Neural crest cell (in vitro differentiated cells): Measurements from ENCODE around the gene ZNF609. TPM values are rescaled to one million over a fixed set of nuclear protein-coding genes. Genes with fewer than 3 reads are reported as not detected.

Experiments used
- DNase-seq: peaks from one replicate; pipeline ENCODE4 v3.0.0; 2021; ENCODE audit warnings: low read depth, mixed read lengths, low spot score
- H3K27ac Mint-ChIP-seq: one replicate; pipeline ENCODE4 v1.8.0; 2021; ENCODE audit warnings: mild to moderate bottlenecking, mixed read lengths; ENCODE audit not compliant: unreplicated experiment
- H3K27me3 Mint-ChIP-seq: 2 replicates; pipeline ENCODE4 v1.8.0; 2021; ENCODE audit warnings: low read depth, mild to moderate bottlenecking, mixed read lengths
- H3K36me3 Mint-ChIP-seq: 2 replicates; pipeline ENCODE4 v1.8.0; 2021; ENCODE audit warnings: low read depth, mild to moderate bottlenecking, mixed read lengths
- H3K4me1 Mint-ChIP-seq: 2 replicates; pipeline ENCODE4 v1.8.0; 2021; ENCODE audit warnings: mixed read lengths
- H3K4me3 Mint-ChIP-seq: one replicate; pipeline ENCODE4 v1.8.0; 2021; ENCODE audit warnings: mild to moderate bottlenecking, mixed read lengths
- H3K9me3 Mint-ChIP-seq: 2 replicates; pipeline ENCODE4 v1.8.0; 2021; ENCODE audit warnings: mixed read lengths
- long read RNA-seq: library from polyadenylated mRNA; unstranded; transcript quantifications from one replicate; pipeline ENCODE4 v2.0.0, GENCODE V29; 2020
- total RNA-seq: library from RNA; stranded (reverse); gene quantifications from 2 replicates; pipeline ENCODE4 v1.2.1, GENCODE V29; 2021
- TF ChIP-seq, protein P1 (sequence below): fragments of 200-600 bp; sonication (generic); conservative IDR thresholded peaks from 2 replicates; pipeline ENCODE4 v1.5.0; 2021; ENCODE audit warnings: antibody characterized with exemption, mild to moderate bottlenecking

ZNF609 gene, protein sequence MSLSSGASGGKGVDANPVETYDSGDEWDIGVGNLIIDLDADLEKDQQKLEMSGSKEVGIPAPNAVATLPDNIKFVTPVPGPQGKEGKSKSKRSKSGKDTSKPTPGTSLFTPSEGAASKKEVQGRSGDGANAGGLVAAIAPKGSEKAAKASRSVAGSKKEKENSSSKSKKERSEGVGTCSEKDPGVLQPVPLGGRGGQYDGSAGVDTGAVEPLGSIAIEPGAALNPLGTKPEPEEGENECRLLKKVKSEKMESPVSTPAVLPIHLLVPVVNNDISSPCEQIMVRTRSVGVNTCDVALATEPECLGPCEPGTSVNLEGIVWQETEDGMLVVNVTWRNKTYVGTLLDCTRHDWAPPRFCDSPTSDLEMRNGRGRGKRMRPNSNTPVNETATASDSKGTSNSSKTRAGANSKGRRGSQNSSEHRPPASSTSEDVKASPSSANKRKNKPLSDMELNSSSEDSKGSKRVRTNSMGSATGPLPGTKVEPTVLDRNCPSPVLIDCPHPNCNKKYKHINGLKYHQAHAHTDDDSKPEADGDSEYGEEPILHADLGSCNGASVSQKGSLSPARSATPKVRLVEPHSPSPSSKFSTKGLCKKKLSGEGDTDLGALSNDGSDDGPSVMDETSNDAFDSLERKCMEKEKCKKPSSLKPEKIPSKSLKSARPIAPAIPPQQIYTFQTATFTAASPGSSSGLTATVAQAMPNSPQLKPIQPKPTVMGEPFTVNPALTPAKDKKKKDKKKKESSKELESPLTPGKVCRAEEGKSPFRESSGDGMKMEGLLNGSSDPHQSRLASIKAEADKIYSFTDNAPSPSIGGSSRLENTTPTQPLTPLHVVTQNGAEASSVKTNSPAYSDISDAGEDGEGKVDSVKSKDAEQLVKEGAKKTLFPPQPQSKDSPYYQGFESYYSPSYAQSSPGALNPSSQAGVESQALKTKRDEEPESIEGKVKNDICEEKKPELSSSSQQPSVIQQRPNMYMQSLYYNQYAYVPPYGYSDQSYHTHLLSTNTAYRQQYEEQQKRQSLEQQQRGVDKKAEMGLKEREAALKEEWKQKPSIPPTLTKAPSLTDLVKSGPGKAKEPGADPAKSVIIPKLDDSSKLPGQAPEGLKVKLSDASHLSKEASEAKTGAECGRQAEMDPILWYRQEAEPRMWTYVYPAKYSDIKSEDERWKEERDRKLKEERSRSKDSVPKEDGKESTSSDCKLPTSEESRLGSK (N-terminal part only)
- 43.0 and 50.7 TPM in 2 replicates for total RNA-seq
- long read RNA-seq, partial matches to known transcripts = 1 of 3 reads
- long read RNA-seq, other reads (novel, unspliced or antisense) = 2 of 3 reads

DNA sequence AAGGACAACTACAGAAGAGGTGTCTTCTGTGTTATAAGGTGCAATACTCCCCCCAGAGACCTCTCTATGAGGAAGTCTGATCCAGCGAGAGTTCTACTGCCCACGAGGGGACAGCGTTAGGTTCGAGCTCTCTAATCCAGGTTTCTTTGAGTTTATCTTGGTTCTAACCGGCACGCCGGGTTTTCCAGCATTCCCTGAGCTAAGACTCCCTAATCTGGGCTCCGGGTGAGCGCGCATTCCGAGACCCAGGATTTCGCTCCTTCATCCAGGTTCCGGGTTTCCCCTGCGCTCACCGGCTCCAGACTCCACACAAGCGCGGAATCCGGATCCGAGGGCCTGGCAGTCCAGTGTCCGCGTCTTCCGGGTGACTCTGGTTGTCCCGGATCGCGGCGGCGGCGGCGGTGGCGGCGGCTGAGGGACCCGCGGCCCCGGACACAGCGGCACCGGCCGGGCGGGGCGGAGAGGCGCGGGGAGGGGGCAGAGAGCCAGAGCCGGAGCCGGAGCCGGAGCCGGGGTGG lies at the start of gene ZNF609:
TSS of gene ZNF609 (plus strand) at position 373 of the 518 bp plus-strand sequence. CDS start 38,842 bp downstream, outside the sequence.
- Mint-ChIP-seq H3K27me3 (no peaks in the 10 kb centered on the region), H3K4me3 (peak within 1 kb of the TSS; percentile 92), H3K4me1 (peaks cover 74% of the 10 kb centered on the region), H3K36me3 (no peaks in the 10 kb centered on the region), H3K27ac (peak within 1 kb of the TSS; percentile 92), H3K9me3 (no peaks in the 10 kb centered on the region)
- TF ChIP-seq, protein P1, sequence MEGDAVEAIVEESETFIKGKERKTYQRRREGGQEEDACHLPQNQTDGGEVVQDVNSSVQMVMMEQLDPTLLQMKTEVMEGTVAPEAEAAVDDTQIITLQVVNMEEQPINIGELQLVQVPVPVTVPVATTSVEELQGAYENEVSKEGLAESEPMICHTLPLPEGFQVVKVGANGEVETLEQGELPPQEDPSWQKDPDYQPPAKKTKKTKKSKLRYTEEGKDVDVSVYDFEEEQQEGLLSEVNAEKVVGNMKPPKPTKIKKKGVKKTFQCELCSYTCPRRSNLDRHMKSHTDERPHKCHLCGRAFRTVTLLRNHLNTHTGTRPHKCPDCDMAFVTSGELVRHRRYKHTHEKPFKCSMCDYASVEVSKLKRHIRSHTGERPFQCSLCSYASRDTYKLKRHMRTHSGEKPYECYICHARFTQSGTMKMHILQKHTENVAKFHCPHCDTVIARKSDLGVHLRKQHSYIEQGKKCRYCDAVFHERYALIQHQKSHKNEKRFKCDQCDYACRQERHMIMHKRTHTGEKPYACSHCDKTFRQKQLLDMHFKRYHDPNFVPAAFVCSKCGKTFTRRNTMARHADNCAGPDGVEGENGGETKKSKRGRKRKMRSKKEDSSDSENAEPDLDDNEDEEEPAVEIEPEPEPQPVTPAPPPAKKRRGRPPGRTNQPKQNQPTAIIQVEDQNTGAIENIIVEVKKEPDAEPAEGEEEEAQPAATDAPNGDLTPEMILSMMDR = no peak
- DNase-seq = peak; percentile 100

DNA sequence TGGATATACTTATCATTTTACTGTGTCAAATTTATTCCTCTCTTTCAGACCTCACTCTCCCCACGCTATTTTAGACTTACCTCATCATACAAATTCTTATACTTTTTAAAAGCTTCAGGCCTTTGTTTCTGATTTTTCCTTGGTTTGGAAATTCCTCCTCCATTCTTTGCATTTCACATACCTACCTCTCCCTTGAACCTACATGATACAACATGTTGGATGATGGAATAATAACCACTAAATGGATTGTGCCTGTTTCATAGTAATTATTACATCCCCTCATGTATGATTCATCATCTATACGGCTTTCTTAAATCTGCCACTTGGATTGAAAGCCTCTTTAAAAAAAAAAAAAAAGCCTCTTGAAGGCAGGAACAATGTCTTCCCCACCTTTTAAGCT lies 48.2 kb upstream of the ZNF609 start:
- no peak overlapping the region for H3K27ac Mint-ChIP-seq
- H3K27me3 Mint-ChIP-seq = no peaks in the 10 kb centered on the region
- no peak for DNase-seq
- no peaks in the 10 kb centered on the region for H3K9me3 Mint-ChIP-seq
- H3K4me3 Mint-ChIP-seq = no peak overlapping the region
- H3K36me3 Mint-ChIP-seq = peaks cover 24% of the 10 kb centered on the region
- TF ChIP-seq, protein P1 = no peak
- no peaks in the 10 kb centered on the region for H3K4me1 Mint-ChIP-seq

DNA sequence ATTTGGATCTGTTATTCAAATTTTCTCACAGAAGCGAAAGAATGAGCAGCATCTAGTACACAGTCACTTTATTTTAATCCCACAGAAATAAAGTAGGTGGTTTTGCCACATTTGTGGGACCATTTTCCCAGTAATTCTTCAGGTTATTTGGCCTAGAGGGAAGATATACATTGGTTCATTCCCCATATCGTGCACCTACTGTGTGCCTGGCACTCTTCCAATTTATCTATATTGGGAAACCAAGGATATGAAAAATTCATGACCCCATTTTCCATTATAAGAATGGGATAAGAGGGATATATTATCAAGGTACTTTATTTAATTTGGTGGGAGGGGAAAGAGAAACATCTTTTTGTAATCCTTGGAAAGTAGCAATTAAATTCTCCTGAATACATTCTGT lies 37.7 kb upstream of the ZNF609 start:
- Mint-ChIP-seq H3K4me1 (no peaks in the 10 kb centered on the region), H3K27me3 (no peaks in the 10 kb centered on the region), H3K27ac (no peak overlapping the region)

DNA sequence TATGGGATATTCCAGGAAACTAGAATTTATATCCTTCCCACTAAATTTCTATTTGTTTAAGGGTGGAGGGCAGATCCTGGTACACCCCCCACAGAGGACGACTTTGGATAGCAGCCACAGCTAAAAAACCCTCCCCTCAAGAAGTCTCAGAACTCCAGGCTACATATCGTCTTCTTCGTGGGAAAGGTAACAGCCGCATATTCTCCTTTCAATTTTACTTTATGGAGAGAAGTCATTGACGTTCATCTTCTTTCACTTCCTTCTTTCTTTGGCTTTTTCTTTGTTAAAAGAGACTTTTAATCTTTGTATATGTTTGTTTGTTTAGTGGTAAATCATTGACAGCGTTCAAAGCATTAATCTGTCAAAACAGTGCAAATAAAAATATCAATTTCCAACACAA lies 36.4 kb upstream of the ZNF609 start:
- Mint-ChIP-seq H3K27ac (peak overlapping the region; percentile 71), H3K4me3 (no peak overlapping the region), H3K9me3 (no peaks in the 10 kb centered on the region), H3K27me3 (no peaks in the 10 kb centered on the region), H3K36me3 (no peaks in the 10 kb centered on the region), H3K4me1 (no peaks in the 10 kb centered on the region)
- TF ChIP-seq, protein P1 = no peak
- DNase-seq = no peak

More for the DNA sequence above, 37.7 kb upstream of the ZNF609 start:
- DNase-seq = no peak
- no peaks in the 10 kb centered on the region for H3K9me3 Mint-ChIP-seq
- TF ChIP-seq, protein P1 = no peak
- no peak overlapping the region for H3K4me3 Mint-ChIP-seq
- no peaks in the 10 kb centered on the region for H3K36me3 Mint-ChIP-seq

DNA sequence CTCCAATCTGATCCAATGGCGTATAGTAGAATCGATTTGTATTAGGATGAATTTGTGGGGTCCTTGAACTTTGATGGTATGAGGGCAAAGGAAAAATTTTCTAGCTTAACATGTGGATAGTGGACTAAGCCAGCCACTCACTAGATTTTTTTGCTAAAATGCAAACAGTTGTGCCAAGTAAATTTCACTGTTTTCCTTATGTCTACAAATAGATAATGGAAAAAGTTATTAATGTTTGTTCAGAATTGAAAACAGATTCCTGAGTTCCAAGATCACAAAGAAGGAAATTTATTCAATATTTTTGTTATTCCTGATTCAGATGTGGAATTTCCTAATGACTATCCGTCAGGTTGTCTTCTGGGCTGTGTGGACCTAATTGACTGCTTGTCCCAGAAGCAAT lies 35.2 kb upstream of the ZNF609 start:
- H3K4me3 Mint-ChIP-seq = no peak overlapping the region
- TF ChIP-seq, protein P1 = no peak
- no peaks in the 10 kb centered on the region for H3K36me3 Mint-ChIP-seq
- no peaks in the 10 kb centered on the region for H3K9me3 Mint-ChIP-seq
- no peaks in the 10 kb centered on the region for H3K27me3 Mint-ChIP-seq
- no peak overlapping the region for H3K27ac Mint-ChIP-seq
- H3K4me1 Mint-ChIP-seq = peaks cover 5% of the 10 kb centered on the region
- no peak for DNase-seq
